Measurements from ENCODE around the gene ZNF280A.
"Not testable (repeated sequence)": the region's sequence is repeated elsewhere in the genome, so short reads cannot be mapped to it uniquely, and the experiment has no call there.

Gene ZNF280A

GRCh38 chr22:22513619-22514018 is 6.5 kb downstream of the ZNF280A start:
- DNase-seq (ENCODE audit: low spot score) (no peak), FAIRE-seq (no peak)

GRCh38 chr22:22512951-22513350 is 7.1 kb downstream of the ZNF280A start:
- DNase-seq (ENCODE audit: low spot score): no peak
- FAIRE-seq: no peak

DNA sequence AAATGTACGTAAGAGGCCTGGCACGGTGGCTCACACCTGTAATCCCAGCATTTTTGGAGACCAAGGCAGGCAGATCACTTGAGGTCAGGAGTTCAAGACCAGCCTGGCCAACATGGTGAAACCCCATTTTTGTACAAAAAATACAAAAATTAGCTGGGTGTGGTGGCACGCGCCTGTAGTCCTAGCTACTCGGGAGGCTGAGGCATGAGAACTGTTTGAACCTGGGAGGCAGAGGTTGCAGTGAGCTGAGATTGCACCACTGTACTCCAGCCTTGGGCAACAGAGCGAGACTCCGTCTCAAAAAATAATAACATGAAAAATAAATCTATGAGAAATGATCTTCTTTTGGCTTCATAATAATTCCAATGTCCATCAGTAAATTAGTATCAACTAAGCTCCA is 9.2 kb downstream of the ZNF280A start:
- FAIRE-seq; DNase-seq (ENCODE audit: low spot score): not testable (repeated sequence)

- DNase-seq (ENCODE audit: low spot score): not testable (repeated sequence)
- FAIRE-seq: peak; percentile 23
Observed at GRCh38 chr22:22509912-22510311, 10.2 kb downstream of the ZNF280A start.

DNA sequence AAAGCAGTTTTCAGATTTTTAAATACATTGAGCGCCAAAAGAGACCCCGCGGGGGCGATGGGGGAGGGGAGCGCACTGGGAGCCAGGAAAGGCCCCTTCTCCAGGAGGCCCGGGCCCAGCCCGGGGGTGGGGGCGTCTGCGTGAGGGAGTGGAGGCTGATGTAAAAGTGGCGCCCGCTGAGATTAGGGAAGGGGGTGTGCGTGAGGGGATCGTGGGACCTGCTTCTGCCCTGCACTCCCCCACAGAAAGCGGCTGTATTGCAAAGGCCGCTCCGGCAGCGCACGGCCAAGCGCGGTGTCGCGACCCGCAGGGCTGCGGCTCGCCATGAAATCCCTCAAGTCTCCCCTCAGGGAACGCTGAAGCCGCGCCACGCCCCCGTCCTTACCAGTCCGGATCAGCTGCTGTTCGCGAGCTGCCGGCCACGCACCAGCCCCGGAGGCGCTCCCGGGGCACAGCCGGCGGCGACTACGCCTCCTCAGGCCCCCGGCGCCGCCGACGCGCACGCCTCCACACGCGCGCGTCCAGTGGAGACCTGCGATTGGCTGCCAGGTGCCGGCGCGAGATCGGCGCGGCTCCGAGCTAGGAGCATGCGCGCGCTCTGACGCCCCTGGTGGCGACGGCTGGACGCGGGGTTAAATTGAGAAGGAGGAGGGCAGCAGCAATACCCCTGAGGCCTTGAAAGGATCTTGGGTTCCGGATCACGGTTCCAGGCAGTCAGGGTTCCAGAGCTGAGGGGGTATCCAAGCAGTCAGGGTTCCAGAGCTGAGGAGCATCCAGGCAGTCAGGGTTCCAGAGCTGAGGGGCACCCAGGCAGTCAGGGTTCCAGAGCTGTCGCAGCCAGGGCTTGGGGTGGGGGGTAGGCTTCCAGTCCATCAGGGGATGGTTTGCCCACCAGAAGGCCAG is 11.5 kb downstream of the ZNF280A start, which contains the start of gene ZNF280B:
ZNF280B (minus strand) TSS at position 469 of the 903 bp plus-strand sequence. CDS start 19,344 bp downstream, outside the sequence.
- peak; percentile 99 for FAIRE-seq
- peak; percentile 98 for DNase-seq (ENCODE audit: low spot score)

GRCh38 chr22:22507743-22508273 is 12.3 kb downstream of the ZNF280A start:
- FAIRE-seq (no peak), DNase-seq (ENCODE audit: low spot score) (no peak)

DNA sequence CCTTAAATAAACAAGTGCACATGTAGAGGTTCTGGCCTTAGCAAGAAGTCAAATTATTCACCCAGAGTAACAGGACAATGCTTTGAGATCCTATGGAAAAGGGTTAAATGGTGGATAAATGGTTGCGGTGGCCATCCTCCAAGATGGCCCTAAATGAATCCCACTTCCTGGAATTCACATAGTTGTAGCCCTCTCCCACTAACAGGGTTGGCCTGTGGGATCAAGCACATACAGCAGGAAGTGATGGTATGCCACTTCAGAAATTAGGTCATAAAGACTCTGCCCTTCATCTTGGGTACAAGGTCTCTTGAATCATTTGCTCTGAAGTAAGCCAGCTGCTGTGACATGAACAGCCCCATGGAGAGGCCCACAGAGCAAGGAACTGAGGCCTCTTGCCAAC is 13.3 kb downstream of the ZNF280A start:
- FAIRE-seq: no peak

DNA sequence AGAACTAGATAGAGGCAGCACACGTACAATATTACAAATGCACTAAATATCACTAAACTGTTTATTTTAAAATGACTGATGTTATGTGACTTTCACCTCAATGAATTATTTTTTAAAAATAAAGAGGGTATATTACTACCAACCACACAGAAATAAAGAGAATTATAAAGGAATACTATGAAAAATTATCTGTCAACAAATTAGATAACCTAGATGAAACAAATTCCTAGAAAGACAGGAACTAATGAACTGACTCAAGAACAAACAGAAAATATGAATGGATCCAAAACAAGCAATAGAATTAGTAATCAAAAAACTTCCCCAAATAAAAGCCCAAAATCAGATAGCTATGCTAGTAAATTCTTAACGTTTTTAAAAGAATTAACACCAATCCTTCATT is 21.8 kb downstream of the ZNF280A start:
- DNase-seq (ENCODE audit: low spot score) (no peak), FAIRE-seq (no peak)

More for the DNA sequence above, 13.3 kb downstream of the ZNF280A start:
- DNase-seq (ENCODE audit: low spot score): no peak

GRCh38 chr22:22491589-22491988 is 28.5 kb downstream of the ZNF280A start:
- not testable (repeated sequence) for DNase-seq (ENCODE audit: low spot score); FAIRE-seq

DNA sequence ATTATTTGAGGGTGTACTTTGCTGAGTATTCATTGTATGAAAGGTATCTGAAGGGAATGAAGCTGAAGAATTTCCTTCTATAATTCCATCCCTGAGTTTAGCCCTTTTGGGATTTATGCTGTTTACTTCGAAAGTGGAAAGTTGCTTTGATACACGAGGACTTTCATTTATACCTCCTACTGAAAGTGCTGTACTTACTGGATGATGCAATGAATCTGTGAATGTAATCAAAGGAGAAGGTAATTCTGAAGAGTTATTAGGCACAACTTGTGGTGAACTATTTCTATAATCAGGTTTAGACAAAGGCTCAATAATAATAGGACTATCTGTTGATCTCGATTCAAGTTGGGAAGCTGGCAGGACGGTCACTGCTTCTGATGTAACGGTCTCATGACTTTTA is 31.3 kb downstream of the ZNF280A start:
- no peak for DNase-seq (ENCODE audit: low spot score)
- FAIRE-seq: no peak

GRCh38 chr22:22487869-22488597 is 32.0 kb downstream of the ZNF280A start:
- DNase-seq (ENCODE audit: low spot score) (no peak), FAIRE-seq (peak; percentile 44)

DNA sequence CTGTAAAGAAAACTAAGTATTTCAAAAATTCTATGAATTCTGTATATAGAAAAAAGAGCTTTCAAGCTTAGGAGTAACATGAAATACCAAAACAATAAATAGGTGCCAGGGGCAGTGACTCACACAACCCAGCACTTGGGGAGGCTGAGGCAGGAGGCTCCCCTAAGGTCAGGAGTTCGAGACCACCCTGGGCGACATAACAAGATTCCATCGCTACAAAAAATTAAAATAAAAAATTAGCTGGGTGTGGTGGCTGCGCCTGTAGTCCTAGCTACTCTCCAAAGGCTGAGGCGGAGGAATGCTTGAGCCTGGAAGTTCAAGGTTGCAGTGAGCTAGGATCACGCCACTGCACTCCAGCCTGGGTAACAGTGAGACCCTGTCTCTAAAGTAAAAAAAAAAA is 33.0 kb downstream of the ZNF280A start:
- no peak for FAIRE-seq

DNA sequence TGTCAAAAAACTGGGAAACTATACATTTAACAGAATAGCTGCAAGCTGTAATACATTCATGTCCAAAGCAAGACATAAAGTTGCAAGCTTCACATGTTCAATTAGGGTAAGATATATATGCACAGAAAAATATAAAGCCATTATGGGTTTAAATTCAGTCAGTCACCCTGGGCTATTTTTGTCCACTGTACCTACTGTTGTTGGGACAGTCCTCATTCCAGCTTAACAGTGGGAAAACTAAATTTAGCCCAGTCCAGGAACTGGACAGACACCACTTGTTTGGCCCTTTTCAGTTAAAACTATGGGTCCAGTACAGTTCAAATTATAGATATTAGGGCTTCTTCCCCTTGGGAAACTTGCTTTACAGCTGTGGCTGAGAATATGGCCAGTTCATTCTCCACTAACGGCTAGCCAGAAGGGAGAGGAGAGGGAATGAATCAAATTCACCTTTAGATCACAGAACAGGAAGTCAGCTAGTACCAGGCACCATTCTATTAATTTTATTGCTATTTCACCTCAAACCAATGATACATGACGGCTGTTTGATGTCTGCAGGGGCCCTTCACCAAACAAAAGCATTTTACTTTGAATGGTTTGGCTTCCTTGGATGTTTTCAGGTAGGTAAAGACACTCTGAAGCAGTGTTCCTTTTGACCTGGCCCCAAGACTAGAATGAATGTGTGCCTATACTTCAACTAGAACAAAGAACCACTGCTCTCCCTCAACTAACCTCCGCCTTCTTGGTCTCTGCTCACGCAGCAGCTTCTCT is 33.8 kb downstream of the ZNF280A start:
- FAIRE-seq: no peak
- DNase-seq (ENCODE audit: low spot score): no peak

More for the DNA sequence above, 33.0 kb downstream of the ZNF280A start:
- DNase-seq (ENCODE audit: low spot score): no peak

- FAIRE-seq (no peak), DNase-seq (ENCODE audit: low spot score) (no peak)
Observed at GRCh38 chr22:22485524-22485923, 34.5 kb downstream of the ZNF280A start.

GRCh38 chr22:22484023-22484422 is 36.0 kb downstream of the ZNF280A start:
- FAIRE-seq: no peak
- no peak for DNase-seq (ENCODE audit: low spot score)

- FAIRE-seq: peak; percentile 86
Observed at GRCh38 chr22:22480940-22481339, 39.1 kb downstream of the ZNF280A start.

DNA sequence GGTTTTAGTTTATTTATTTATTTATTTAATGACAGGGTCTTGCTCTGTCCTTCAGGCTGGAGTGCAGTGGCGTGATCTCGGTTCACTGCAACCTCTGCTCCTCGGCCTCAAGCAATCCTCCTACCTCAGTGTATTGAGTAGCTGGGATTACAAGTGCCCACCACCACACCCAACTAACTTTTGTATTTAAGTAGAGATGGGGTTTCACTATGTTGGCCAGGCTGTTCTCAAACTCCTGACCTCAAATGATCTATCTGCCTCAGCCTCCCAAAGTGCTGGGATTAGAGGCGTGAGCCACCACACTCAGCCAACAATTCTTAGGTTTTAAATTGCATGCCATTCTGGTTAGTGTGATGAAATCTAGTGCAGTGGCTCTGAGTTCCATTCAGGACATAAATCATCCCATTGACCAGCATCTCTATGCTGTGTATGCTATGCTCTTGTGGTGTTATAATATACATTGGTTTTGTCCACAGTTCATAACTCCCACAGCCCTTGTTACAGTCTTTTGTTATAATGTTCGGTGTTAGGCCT is 40.0 kb downstream of the ZNF280A start:
- DNase-seq (ENCODE audit: low spot score) (no peak), FAIRE-seq (peak; percentile 73)

More at GRCh38 chr22:22480940-22481339, 39.1 kb downstream of the ZNF280A start:
- DNase-seq (ENCODE audit: low spot score): no peak

DNA sequence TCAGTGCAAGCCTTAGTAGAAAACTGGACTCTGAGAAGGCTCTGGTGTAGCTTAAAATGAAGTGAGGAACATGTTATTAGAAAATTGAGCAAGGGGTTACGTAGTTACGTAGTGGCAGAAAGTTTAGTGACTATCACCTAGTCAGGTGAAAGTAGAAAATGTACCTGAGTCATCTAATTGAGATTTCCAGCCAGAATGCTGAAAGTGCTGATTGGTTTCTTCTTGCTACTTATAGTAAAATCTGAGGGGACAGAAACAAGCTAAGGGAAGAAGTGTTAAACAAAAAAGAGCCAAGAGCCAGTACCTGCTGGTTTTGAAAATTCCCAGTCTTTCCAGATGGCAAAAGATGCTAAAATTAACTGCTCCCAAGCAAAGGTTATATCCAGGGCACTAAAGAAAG is 41.0 kb downstream of the ZNF280A start:
- DNase-seq (ENCODE audit: low spot score): no peak
- FAIRE-seq: no peak

DNA sequence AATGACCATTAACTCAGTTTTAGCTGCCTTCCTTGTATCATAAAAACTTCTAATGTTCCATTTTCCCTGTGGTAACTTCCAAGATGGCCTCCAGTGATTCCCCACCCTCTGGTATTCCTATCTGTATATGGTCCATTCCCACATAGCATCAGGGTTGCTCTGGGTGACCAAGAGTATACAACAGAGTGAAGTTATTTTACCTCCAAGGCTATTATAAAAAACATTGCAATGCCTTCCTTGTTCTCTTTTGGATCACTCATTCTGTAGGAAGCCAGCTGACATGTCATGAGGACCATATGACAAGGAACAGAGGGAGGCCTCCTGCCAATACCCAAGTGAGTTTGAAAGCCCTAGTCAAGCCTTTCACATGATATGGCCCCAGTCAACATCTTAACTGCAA is 41.6 kb downstream of the ZNF280A start:
- no peak for FAIRE-seq
- no peak for DNase-seq (ENCODE audit: low spot score)

- no peak for FAIRE-seq
- DNase-seq (ENCODE audit: low spot score): no peak
Observed at GRCh38 chr22:22474733-22475132, 45.3 kb downstream of the ZNF280A start.

GRCh38 chr22:22471104-22471503 is 49.0 kb downstream of the ZNF280A start:
- not testable (repeated sequence) for FAIRE-seq

More at GRCh38 chr22:22471104-22471503, 49.0 kb downstream of the ZNF280A start:
- not testable (repeated sequence) for DNase-seq (ENCODE audit: low spot score)
